ENCODE measurements around the gene MCTS1.
A peak's percentile ranks its signal among the peaks of the same experiment; 100 is the strongest.
"Not testable (repeated sequence)": the region's sequence is repeated elsewhere in the genome, so short reads cannot be mapped to it uniquely, and the experiment has no call there.

The MCTS1 gene

DNA sequence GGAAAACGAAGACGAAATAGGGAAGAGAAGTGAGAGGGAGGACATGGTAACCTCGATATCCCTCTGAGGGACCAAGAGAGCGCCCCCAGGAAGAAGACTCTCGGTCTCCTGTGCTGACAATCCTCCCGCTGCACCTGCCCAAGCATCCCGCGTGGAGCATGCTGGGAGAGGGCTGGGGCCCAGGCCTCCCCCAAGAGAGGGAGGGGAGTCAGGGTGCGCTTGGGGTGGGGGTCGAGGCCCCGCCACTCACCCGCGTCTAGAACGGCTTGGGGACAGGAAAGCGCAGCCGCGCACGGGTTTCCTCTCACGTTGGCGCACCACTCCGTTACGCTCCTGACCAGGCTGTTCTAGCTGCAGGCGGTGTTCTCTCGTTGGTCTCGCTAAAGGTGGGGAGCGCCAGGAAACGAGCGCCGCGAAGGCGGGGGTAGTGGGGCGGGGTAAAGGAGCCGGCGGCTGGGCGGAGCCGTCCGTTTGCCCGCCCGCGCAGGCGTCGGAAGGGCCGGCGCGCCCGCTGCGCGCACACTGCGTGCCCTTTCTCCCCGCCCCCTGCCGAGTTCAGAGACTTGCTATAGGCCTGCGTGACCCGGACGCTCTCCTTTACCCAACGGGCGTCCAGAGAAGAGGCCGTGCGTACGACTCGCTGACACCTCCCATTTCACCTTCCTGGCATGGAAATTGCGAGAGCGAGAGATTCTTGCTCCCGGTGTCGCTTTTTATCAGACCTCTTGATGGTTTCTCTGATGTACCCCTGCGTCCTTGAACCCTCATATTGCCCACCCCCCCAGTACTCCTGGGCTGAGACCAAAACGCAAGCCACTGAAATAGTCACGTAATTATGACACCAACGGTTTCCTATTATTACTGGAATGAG, 26.0 kb downstream of the MCTS1 start, which contains the start of gene C1GALT1C1:
Gene C1GALT1C1, minus strand, starts transcription at position 388 of the 871 bp plus-strand sequence. CDS start 2,888 bp downstream, outside the sequence.
- peak; percentile 12 to 91 (median 74) for DNase-seq

DNA sequence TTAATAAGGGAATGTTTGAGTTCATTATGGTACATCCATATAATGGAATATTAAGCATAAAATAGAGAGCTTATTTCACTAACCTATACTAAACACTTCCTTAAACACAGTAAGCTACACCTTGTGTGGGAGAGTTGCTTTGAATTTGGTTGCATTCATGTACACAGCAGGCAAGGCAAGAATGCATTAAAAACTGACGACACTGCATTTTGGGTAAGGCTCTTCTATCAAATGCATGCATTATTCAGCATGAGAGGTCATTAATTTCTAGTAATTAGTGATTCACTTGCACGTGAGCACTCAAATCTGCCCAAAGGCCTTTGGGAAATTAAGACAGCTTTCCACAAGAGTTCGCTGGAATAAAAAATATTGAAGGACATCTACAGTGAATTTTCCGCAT, 34.7 kb downstream of the MCTS1 start:
- DNase-seq = no peak

DNA sequence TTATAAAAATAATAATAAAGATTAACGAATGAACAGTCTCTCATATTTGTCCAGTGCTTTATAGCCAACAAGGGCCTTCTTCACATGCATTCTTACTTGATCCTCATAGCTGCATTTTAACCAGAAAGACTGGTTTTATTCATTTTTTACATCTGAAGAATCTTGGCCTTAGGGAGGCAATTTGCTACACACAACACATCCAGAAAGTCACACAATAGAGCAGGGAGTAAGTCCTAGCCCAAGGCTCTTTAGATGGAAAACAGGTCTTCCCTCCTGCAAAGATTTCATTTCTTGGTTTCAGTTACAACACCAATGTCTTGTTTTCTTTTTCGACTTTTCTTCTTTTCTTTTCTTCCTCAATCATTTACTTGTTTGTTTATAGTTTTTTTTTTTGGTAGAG, 39.0 kb downstream of the MCTS1 start:
- DNase-seq = no peak

DNA sequence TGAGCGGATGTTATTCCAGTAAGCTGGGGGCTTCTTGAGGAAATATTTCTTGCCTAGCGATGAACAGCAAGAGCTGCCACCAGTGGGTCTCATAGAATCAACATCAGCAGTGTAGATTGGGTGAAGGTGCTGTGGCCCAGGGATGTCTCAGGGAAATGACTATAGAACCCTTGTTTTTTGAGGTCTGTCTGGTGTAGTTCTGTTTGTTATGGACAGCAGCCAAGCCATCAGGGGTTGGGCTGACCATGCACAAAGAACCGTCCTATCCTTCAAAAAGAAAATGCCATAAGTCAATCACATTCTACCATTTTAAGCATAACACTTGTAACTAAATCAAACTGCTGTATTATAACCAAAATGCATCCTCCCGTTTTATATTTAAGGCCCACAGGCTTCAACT, 43.2 kb downstream of the MCTS1 start:
- no peak for DNase-seq

DNA sequence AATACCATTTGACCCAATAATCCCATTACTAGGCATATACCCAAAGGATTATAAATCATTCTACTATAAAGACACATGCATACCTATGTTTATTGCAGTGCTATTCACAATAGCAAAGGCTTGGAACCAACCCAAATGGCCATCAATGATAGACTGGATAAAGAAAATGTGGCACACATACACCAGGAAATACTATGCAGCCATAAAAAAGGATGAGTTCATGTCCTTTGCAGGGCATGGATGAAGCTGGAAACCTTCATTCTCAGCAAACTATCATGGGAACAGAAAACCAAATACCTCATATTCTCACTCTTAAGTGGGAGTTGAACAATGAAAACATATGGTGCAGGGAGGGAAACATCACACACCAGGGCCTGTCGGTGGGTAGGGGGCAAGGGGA, 48.4 kb downstream of the MCTS1 start:
- DNase-seq = not testable (repeated sequence)

DNA sequence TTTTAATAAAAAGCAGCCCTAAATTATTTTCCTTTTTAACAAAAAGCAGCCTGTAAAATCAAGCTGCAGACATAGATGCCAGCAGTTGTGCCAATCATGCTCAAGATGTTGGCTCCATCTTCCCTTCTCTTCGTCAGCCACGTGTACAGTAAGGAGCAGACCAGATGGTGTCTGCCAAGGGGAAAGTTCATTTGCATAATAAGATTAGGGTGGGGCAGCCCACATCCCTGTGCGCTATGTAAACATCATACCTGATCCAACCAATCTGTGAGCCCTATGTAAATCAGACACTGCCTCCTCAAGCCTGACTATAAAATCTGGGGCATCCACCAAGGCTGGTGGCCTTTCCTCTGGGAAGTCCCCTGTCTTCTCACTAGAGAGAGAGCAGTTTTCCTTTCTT, 49.1 kb downstream of the MCTS1 start:
- no peak for DNase-seq

GRCh38 chrX:120660637-120661036, 56.7 kb downstream of the MCTS1 start:
- no peak for DNase-seq
